BJ (cell line): ENCODE data around the gene DERL3. TPM values are rescaled to one million over a fixed set of nuclear protein-coding genes. Genes with fewer than 3 reads are reported as not detected.

Experiments used
- CTCF ChIA-PET: fragments of 350-600 bp; formaldehyde crosslinking; extraction: SDS; loops from one replicate; lab custom pipeline; 2021; ENCODE audit warnings: antibody characterized with exemption, inconsistent platforms; lab: Yijun Ruan, JAX
- POLR2A ChIA-PET: fragments of 300-600 bp; sonication (Branson Sonifier 250); formaldehyde crosslinking; extraction: SDS; loops from one replicate; lab custom pipeline; 2021; ENCODE audit warnings: antibody characterized with exemption; lab: Charles Lee
- DNase-seq: peaks from one replicate; pipeline ENCODE4 v3.0.0-alpha.2; 2011; ENCODE audit warnings: low read depth
- H3K27me3 ChIP-seq: 2 replicates; pipeline ENCODE4 v1.6.0; 2011; ENCODE audit warnings: low read length; ENCODE audit not compliant: control insufficient read depth, insufficient read depth
- H3K36me3 ChIP-seq: 2 replicates; pipeline ENCODE4 v1.5.1; 2011; ENCODE audit warnings: low read length; ENCODE audit not compliant: control insufficient read depth, insufficient read depth
- H3K4me3 ChIP-seq: 2 replicates; pipeline ENCODE4 v1.5.1; 2011; ENCODE audit warnings: low read depth, mild to moderate bottlenecking, control low read depth, low read length
- polyA plus RNA-seq: library from polyadenylated mRNA; depleted of rRNA; stranded (reverse); fragments of >200 nt; gene quantifications from 2 replicates; pipeline ENCODE4 v1.2.3, GENCODE V29; 2011
- TF ChIP-seq, protein P1 (sequence below): IDR thresholded peaks from 2 replicates; pipeline ENCODE4 v1.5.1; 2011; ENCODE audit warnings: low read depth, mild to moderate bottlenecking, control low read depth, inconsistent platforms, low read length, moderate library complexity; ENCODE audit not compliant: insufficient read depth

DERL3 gene
- polyA plus RNA-seq, 1 experiment = 0.71 TPM

DNA sequence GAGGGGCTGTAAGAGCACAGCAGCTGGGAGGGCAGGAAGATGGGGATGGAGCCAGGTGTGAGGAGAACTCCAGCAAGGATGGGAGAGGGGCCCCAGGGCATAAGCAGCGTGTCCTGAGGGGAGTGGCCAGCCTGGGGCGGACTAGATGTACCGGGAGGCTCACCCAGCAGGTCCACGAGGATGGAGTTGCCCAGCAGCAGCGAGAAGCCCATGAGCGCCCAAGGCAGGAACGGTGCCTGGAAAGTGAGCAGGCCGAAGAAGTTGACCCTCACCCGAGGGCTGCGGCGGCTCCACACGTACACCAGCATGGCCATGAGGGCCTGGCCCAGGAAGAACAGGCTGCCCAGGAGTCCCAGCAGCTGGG, 1.3 kb downstream of the DERL3 start:
- H3K4me3 ChIP-seq = no peak overlapping the region
- no peaks in the 10 kb centered on the region for H3K27me3 ChIP-seq
- TF ChIP-seq, protein P1, sequence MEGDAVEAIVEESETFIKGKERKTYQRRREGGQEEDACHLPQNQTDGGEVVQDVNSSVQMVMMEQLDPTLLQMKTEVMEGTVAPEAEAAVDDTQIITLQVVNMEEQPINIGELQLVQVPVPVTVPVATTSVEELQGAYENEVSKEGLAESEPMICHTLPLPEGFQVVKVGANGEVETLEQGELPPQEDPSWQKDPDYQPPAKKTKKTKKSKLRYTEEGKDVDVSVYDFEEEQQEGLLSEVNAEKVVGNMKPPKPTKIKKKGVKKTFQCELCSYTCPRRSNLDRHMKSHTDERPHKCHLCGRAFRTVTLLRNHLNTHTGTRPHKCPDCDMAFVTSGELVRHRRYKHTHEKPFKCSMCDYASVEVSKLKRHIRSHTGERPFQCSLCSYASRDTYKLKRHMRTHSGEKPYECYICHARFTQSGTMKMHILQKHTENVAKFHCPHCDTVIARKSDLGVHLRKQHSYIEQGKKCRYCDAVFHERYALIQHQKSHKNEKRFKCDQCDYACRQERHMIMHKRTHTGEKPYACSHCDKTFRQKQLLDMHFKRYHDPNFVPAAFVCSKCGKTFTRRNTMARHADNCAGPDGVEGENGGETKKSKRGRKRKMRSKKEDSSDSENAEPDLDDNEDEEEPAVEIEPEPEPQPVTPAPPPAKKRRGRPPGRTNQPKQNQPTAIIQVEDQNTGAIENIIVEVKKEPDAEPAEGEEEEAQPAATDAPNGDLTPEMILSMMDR = no peak
- H3K36me3 ChIP-seq = peaks cover 18% of the 10 kb centered on the region
- ChIA-PET CTCF (interaction anchor here (0.9 kb wide), 1 partner anchor 61 kb away, joined by 3 read pairs; no protein-coding TSS in a partner anchor), POLR2A (no interaction called here)
- DNase-seq = no peak

DNA sequence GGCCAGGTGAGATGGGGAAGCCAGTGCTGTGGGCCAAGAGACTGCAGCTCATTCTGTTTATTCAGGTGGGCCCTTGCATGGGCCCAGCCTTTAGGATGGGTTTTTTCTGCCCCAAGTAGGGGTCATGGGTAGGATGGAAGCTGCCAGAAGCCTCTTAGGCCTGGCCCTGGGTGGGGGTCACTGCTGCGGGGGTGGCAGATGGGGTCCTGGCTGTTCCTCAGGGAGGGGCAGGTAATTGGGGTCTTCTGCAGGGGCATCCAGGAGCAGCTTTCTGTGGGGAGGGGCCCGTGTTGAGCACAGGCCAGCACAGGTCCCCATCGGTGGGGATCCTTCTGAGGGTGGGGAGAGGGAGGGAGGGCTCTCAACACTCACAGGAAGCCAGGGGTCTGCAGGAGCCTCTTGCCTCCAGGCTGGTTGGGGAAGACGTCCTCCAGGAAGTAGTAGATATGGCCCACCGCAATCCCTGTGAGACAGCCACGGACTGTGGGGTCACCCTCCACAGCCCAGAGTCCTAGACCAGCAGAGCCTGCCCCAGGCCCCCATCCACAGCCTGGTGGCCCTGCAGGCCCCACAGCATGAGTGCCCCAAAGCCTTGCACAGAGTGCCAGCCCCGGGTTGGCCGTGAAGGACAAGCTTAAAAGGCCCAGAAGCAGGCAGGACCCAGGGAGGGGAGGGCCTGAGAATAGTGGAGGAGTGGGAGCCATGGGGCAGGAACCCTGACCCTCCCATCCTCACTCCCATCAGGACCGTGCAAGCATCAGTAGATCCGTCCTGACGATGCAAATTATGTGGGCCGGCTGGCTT, 1.9 kb downstream of the DERL3 start:
- TF ChIP-seq, protein P1 = no peak
- POLR2A ChIA-PET = no interaction called here
- no peak for DNase-seq
- no peaks in the 10 kb centered on the region for H3K27me3 ChIP-seq
- H3K4me3 ChIP-seq = no peak overlapping the region
- peaks cover 19% of the 10 kb centered on the region for H3K36me3 ChIP-seq
- CTCF ChIA-PET = interaction anchor here (0.7 to 1.4 kb wide), 4 partner anchors 10 to 68 kb away, joined by 3 read pairs; no protein-coding TSS in a partner anchor

DNA sequence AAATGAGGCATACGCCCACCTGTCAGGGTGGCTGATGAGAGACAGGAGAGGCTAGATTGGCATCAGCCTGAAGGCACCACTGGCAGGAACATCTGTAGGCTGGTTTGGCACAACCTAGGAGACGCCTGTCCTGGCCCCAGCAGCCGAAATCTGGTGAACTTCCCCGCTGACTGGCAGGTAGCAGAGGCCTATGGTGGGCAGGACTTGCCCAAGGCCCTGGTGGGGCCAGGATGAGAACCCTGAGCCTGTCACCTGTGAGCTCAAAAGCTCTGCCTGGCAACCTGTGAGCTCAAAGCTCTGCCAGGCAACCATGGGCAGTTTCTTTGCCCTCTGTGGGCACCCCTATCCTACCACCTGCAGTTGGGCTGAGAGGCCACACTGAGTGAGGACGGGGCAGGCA, 2.5 kb downstream of the DERL3 start:
- no peak for DNase-seq
- Histone ChIP-seq H3K36me3 (peaks cover 23% of the 10 kb centered on the region), H3K4me3 (no peak overlapping the region), H3K27me3 (no peaks in the 10 kb centered on the region)
- CTCF ChIA-PET = interaction anchor here (0.7 to 1.4 kb wide), 4 partner anchors 10 to 69 kb away, joined by 3 to 4 read pairs (median 3); partner anchors contain the start of gene CHCHD10
- TF ChIP-seq, protein P1 = no peak
- POLR2A ChIA-PET = no interaction called here

DNA sequence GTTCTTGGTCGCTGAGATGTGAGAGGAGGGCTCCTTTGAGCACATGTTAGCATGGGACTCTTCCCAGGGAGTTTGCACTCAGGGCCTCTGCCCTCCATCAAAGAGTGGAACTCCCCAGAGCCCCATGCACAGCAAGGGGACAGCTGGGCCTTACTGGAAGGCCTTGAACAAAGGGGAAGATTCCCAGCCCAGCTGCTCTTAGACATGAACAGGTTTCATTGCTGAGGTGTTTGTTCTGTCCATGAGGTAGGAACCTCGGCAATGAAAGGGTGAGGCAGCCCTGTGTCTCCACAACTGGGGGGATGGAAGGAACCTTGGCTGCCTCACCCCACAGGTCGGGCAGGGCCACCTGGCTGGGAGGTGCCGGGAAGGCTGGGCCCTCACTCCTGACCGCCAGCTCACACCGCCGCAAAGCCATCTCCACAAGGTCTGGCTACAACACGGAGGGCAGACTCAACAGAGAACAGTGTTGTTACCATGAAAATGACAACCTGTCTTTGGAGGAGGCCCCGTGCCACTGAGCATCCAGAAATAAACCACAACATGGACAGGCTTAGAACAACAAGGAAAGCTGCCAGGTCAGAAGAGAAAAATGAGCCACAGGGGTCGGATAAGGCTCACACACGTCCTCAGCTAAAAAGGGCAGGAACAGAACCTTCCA, 3.2 kb downstream of the DERL3 start:
- DNase-seq = no peak
- POLR2A ChIA-PET = no interaction called here
- Histone ChIP-seq H3K4me3 (no peak overlapping the region), H3K36me3 (peaks cover 24% of the 10 kb centered on the region), H3K27me3 (no peaks in the 10 kb centered on the region)
- CTCF ChIA-PET = interaction anchor here (0.8 to 1.6 kb wide), 6 partner anchors 10 to 68 kb away, joined by 3 to 9 read pairs (median 4); partner anchors contain the start of gene CHCHD10
- TF ChIP-seq, protein P1 = no peak
